Breast epithelium (tissue), 4 donors: ENCODE data around the gene TIRAP. TPM values are rescaled to one million over a fixed set of nuclear protein-coding genes. Genes with fewer than 3 reads are reported as not detected.

ENCODE experiments used
- DNase-seq, 2 donors: peaks; one replicate each; pipeline ENCODE4 v3.0.0-alpha.2; 2019; ENCODE audit warnings: low spot score in 2 of 2
- H3K27ac ChIP-seq, 2 donors: fragments of 200-600 bp; sonication (generic) in 1 of 2; one replicate each; pipeline ENCODE4 v1.5.1; 2016 to 2019; ENCODE audit warnings: mild to moderate bottlenecking in 1 of 2
- H3K27me3 ChIP-seq, 2 donors: fragments of 200-600 bp; sonication (generic) in 1 of 2; one replicate each; pipeline versions ENCODE4 v1.5.1 to v1.6.0; 2017 to 2019; ENCODE audit warnings: control low read depth in 1 of 2, mild to moderate bottlenecking in 1 of 2
- H3K36me3 ChIP-seq: fragments of 200-600 bp; one replicate; pipeline ENCODE4 v1.5.1; 2019
- H3K4me1 ChIP-seq, 2 donors: fragments of 200-600 bp; sonication (generic); one replicate each; pipeline ENCODE4 v1.5.1; 2016 to 2019; ENCODE audit warnings: control low read depth in 1 of 2
- H3K4me3 ChIP-seq, 3 donors: fragments of 200-600 bp; sonication (generic); 1 replicate in 2 of 3; 2 replicates in 1 of 3; pipeline ENCODE4 v1.5.1; 2016 to 2019; ENCODE audit warnings: mild to moderate bottlenecking in 3 of 3, moderate library complexity in 2 of 3
- H3K9me3 ChIP-seq, 2 donors: fragments of 200-600 bp; sonication (generic) in 1 of 2; one replicate each; pipeline ENCODE4 v1.5.1; 2016 to 2019; ENCODE audit warnings: control low read depth in 1 of 2
- POLR2A ChIP-seq: fragments of 450-650 bp; IDR thresholded peaks from one replicate; pipeline ENCODE4 v1.6.1; 2016; ENCODE audit warnings: antibody characterized with exemption, mild to moderate bottlenecking, moderate library complexity
- POLR2AphosphoS5 ChIP-seq, 3 donors: sonication (generic); formaldehyde crosslinking; IDR thresholded peaks; one replicate each; pipeline ENCODE4 v1.6.1; 2017; ENCODE audit warnings: antibody characterized with exemption in 3 of 3
- intact Hi-C: fragments of 100-400 bp; cut with DNase I; formaldehyde crosslinking; loops from one replicate; pipeline ENCODE4 v1.15.1; 2023; ENCODE audit warnings: low total_unique reads
- total RNA-seq, 3 donors: library from RNA; depleted of rRNA; stranded (reverse); fragments of >200 nt; gene quantifications; one replicate each; pipeline ENCODE4 v1.1.0, GENCODE V29; 2016
- TF ChIP-seq, protein P1 (sequence below), 3 donors: fragments of 450-650 bp; IDR thresholded peaks; one replicate each; pipeline ENCODE4 v1.5.1; 2016 to 2017; ENCODE audit warnings: antibody characterized with exemption in 3 of 3, mild to moderate bottlenecking in 3 of 3, moderate library complexity in 3 of 3

TIRAP gene
- total RNA-seq, 3 donors from 2014 or later, result 8.9 to 11.1 (median 10.9) TPM

DNA sequence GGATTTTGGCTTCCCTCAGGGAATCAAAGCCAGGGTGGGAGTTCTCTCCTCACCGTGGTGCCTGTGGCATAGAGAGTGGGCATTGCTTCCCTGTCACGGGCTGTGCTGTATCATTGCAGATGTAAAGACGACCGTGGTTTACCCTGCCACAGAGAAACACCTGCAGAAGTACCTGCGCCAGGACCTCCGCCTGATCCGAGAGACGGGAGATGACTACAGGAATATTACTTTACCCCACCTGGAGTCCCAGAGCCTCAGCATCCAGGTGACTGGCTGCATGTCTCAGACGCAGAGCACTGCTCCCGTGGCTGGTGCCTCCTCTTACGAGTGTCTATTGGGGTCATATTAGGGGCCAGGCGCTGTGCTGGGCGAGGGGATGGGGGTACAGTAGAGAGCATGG lies 48.4 kb downstream of the TIRAP start:
- Histone ChIP-seq H3K4me1 (no peaks in the 10 kb centered on the region), H3K27me3 (no peaks in the 10 kb centered on the region), H3K4me3 (no peak overlapping the region), H3K9me3 (no peaks in the 10 kb centered on the region), H3K27ac (no peak overlapping the region), H3K36me3 (no peaks in the 10 kb centered on the region)
- intact Hi-C loops, result no loop called here
- TF ChIP-seq POLR2AphosphoS5 (IDR thresholded peaks at IDR 0.05), result no peak
- no peak for TF ChIP-seq POLR2A
- TF ChIP-seq, protein P1, sequence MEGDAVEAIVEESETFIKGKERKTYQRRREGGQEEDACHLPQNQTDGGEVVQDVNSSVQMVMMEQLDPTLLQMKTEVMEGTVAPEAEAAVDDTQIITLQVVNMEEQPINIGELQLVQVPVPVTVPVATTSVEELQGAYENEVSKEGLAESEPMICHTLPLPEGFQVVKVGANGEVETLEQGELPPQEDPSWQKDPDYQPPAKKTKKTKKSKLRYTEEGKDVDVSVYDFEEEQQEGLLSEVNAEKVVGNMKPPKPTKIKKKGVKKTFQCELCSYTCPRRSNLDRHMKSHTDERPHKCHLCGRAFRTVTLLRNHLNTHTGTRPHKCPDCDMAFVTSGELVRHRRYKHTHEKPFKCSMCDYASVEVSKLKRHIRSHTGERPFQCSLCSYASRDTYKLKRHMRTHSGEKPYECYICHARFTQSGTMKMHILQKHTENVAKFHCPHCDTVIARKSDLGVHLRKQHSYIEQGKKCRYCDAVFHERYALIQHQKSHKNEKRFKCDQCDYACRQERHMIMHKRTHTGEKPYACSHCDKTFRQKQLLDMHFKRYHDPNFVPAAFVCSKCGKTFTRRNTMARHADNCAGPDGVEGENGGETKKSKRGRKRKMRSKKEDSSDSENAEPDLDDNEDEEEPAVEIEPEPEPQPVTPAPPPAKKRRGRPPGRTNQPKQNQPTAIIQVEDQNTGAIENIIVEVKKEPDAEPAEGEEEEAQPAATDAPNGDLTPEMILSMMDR (IDR thresholded peaks at IDR 0.05), result no peak
- no peak for DNase-seq

DNA sequence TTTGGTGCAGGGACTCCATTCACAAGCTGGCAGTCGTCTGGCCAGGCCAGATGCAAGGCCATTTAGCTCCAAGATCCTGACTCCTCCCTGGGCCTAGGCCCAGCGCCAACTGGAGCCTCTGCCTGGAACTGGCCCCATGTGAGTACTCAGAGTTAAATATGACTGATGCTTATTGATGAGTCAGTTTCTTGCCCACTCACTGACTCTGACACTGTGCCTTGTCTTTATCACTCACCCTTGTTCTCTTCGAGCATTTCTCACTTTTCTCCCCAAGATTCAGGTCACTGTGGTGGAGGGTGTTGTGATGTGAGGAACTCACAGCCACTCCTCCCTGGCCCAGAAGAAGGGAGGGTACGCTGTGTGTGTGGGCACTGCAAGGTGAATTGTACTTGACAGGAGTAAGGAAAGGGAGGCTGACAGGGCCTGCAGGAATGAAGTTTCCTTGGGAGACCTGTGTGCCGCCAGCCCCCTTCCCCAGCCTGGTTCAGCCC lies 49.4 kb downstream of the TIRAP start:
- Histone ChIP-seq H3K27me3 (no peaks in the 10 kb centered on the region), H3K36me3 (no peaks in the 10 kb centered on the region), H3K4me1 (no peaks in the 10 kb centered on the region), H3K9me3 (no peaks in the 10 kb centered on the region), H3K4me3 (no peak overlapping the region), H3K27ac (peak overlapping the region in 1 of 2 donors; percentile 19)
- intact Hi-C loops, result no loop called here
- TF ChIP-seq POLR2AphosphoS5 (IDR thresholded peaks at IDR 0.05), result no peak
- TF ChIP-seq POLR2A, result no peak
- TF ChIP-seq, protein P1 (IDR thresholded peaks at IDR 0.05), result no peak
- DNase-seq, result peak in 1 of 2 donors; percentile 47

DNA sequence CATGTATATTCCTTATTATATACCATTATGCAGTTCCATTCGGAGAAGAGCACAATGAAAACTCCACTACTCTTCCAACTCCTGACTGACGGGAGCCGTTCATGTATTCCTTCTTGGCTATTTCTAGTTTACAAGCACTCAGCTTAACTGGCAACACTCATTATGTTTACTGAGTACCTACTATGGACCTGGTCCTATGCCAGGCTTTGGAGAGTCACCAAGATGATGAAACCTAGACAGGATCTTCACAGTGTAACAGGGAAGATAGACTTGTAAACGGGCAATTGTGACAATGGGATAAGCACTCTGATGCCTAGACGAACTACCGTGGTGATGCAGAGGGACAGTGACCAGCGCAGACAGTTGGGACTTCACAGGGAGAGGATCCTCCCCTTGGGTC lies 50.2 kb downstream of the TIRAP start:
- Histone ChIP-seq H3K4me1 (no peaks in the 10 kb centered on the region), H3K9me3 (no peaks in the 10 kb centered on the region), H3K36me3 (no peaks in the 10 kb centered on the region), H3K27me3 (no peaks in the 10 kb centered on the region), H3K27ac (no peak overlapping the region), H3K4me3 (no peak overlapping the region)
- TF ChIP-seq, protein P1 (IDR thresholded peaks at IDR 0.05), result no peak
- TF ChIP-seq POLR2AphosphoS5 (IDR thresholded peaks at IDR 0.05) (no peak), POLR2A (no peak)
- intact Hi-C loops, result no loop called here
- no peak for DNase-seq

DNA sequence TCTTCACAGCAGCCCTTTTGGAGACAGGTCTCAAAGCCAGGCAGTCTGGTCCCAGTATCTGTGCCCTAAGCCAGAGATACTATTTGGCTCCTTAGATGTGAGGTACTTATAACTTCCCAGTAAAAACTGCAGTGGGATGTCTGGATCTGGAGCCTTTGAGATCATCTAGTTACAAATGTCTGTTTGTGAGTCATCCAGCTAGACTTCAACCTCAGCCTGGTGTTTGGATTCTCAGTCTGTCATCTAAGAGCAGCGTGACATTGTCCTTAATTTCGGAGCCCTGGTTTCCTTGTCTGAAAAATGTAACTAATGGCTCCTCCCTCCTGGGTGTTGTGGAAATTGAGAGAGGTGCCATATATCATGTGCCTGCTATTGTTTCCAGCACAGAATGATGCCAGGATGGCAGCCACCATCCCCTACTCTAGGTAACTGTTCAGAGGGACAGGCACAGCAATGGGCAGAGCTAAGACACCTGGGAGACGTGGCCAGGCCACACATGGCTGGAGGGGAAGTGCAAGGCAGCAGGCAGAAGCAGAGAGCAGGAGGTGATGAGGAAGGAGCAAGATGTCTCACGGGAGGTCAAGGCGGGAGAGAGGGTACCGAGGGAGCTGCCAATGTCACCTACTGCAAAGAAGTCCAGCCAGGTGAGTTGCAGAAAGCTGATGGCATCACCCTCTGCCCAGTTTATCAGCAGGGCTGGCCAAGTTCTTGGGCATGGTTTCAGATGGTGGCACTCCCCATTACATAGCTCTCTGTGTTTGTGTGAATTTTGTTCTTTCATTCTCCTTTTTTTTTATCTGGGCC lies 52.0 kb downstream of the TIRAP start:
- intact Hi-C loops, result no loop called here
- no peaks in the 10 kb centered on the region for H3K4me1 ChIP-seq
- H3K4me3 ChIP-seq, result no peak overlapping the region
- no peaks in the 10 kb centered on the region for H3K27me3 ChIP-seq
- H3K9me3 ChIP-seq, result no peaks in the 10 kb centered on the region
- no peak overlapping the region for H3K27ac ChIP-seq
- no peaks in the 10 kb centered on the region for H3K36me3 ChIP-seq
- TF ChIP-seq, protein P1 (IDR thresholded peaks at IDR 0.05), result no peak
- TF ChIP-seq POLR2A (no peak), POLR2AphosphoS5 (IDR thresholded peaks at IDR 0.05) (no peak)
- peak in 1 of 2 donors; percentile 28 for DNase-seq

DNA sequence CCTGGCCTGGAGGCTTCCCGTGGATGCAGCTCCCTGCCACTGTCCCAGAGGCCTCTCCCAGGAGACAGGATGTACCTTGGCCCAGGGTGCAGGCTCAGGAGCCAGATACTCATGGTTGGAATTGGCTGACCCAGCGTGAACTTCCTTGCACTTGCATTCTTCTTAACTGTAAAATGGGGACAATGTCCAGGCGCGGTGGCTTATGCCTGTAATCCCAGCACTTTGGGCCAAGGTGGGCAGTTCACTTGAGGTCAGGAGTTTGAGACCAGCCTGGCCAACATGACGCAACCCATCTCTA lies 52.5 kb downstream of the TIRAP start:
- H3K27me3 ChIP-seq, result no peaks in the 10 kb centered on the region
- no peaks in the 10 kb centered on the region for H3K4me1 ChIP-seq
- no peaks in the 10 kb centered on the region for H3K36me3 ChIP-seq
- TF ChIP-seq POLR2A (no peak), POLR2AphosphoS5 (IDR thresholded peaks at IDR 0.05) (no peak)
- TF ChIP-seq, protein P1 (IDR thresholded peaks at IDR 0.05), result no peak
- DNase-seq, result peak in 1 of 2 donors; percentile 35
- H3K4me3 ChIP-seq, result no peak overlapping the region
- no peak overlapping the region for H3K27ac ChIP-seq
- intact Hi-C loops, result no loop called here
- no peaks in the 10 kb centered on the region for H3K9me3 ChIP-seq
